ENCODE data around the gene SIGLEC1.
A peak's percentile ranks its signal among the peaks of the same experiment; 100 is the strongest.

The SIGLEC1 gene

DNA sequence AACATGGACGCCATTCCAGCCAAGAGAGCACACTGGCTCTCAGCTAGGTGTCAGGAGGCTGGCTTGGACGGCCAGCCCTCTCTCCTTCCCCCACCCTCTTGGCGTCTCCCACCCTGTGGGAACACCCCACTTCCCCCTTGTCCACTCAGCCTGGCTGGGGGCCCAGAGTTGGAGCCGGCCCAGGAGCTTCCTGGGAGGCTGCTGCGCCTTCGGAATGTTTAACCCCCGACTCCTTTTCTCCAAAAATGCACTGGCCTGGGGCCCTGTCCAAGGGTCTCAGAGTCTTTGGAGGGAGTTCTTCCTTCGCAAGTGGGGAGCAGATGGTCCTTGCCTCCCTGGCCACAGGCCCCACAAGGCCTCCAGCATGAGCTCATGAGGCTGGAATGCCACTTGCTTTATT, 34.7 kb downstream of the SIGLEC1 start:
- no peak for DNase-seq

DNA sequence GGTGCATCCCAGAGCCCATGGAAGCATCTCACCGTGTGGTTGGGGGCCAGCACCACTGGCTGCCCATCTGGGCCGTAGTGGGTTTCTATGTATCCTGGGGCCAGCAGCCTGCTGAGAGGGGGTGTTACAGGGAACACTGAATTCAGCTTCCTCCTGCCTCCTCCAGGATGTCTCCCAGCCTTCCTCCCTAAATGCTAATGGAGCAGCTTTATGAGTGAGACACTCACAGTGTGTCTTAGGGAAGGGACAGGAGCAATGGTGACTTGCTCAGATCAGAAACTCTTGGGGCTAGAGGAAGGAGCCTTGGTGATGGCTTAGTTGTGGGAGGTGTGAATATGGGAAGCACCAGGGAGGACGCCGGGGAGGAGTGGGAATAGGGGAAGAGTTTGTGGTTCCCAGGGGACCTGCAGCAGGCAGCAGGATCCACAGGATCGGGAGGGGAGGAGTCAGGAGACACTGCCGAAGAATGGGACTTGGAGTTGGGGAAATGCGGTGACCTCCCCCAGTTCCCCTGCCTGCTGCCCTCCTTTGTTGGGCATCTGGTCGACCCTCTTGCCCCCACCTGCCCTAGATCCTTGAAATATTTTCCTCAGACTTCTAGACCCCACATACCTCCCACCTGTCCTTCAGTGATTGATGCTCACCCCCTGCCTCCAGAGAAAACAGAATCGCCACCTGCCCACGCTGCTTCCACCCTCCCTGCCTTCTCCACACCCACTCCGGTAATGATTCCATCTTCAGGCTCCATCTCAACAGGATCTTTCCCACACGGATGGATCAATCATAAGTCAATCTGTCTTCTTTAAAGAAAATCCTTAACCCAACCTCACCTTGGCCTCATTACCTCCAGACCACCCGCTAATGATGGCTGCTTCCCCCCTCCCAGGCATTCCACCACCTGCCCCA, 37.2 kb downstream of the SIGLEC1 start:
- no peak for DNase-seq

GRCh38 chr20:3674447-3674846, 38.0 kb downstream of the SIGLEC1 start:
- DNase-seq = no peak

DNA sequence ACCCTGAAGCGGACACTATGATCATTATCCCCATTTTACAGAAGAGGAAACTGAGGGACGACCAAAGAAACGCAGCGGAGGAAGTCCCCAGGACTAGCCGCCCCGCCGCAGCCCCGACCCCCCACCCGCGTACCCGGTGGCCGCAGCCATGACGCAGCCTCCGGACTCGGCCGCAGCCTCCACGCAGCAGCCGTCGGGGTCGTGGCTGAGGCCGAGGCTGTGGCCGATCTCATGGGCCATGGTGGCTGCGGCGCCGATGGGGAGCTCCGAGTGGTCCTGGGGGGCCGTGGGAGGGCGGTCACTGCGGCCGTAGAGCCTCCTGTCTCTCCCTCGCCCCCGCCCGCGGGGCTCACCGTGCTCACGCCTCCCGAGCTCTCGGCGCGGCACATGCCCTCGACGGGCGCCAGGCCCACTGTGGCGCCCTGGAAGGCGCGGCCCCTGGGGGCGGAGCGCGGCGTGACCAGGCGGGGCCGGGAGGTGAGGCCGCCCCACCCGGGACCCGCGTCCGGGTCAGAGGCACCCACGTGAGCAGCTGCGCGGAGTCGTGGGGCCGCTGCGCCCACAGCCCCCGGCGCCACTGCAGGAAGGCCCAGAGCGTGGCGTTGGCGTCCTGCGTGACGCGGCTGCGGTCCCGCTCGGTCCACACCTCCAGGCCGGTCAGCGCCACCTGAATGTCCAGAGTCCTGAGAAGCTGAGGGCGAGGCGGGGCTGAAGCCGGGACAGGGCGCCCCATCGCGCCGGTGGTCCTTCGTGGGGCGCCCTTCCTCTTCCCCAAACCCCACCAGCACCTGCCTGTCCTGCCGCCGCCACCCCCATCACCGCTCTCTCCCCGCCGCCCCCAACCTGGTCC, 39.0 kb downstream of the SIGLEC1 start:
- DNase-seq = no peak

DNA sequence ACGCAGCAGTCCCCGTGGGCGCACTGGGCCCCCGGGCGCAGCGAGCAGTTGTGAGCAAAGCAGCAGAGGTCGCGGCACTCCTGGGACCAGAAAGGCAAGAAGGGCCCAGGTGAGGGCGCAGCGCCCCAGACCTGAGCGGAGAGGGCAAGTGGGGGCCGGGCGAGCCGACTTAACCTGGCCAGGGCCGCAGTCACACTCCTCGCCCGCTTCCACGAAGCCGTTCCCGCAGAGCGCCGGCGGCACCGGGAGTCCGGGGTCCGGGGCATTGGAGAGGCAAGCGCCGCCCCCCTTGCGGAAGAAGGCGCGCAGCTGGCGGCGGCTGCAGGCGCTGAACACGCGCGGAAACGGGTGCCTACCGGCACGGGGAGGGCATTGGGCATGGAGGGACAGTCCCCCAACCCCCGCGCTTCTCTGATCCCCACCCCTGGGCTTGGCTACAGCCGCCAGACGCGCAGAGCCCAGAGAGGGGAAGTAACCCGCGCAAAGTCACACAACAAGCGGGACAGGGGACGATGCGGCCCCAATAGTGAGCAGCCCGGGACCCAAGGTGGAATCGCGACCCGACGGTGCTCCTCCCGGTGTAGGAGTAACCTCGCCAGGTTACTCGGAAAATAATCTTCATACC, 39.7 kb downstream of the SIGLEC1 start:
- DNase-seq = no peak

DNA sequence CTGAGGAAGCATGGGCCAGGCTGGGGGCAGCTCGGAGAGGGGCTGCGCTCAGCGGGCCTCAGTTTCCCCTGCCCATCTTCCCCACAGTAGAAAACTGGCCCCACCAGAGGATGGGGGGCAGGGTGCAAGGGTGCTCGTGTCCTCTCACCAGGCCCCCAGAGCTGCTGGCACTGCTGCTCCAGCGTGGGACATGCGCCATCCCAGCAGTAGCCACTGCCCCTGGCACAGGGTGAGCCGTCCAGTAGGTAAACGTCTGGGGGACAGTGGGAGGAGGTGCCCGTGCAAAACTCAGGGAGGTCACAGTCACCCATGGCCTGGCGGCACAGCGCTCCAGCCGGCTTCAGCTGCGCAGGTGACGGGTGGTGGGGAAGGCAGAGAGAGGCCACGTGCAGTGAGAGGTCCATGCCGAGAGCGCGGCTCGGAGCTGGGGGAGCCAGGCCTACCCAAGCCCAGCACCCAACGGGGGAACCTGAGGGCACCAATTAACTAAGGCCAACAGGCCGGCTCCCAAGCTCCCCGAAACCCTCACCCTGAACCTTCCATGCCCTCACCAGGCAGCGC, 40.3 kb downstream of the SIGLEC1 start:
- no peak for DNase-seq

DNA sequence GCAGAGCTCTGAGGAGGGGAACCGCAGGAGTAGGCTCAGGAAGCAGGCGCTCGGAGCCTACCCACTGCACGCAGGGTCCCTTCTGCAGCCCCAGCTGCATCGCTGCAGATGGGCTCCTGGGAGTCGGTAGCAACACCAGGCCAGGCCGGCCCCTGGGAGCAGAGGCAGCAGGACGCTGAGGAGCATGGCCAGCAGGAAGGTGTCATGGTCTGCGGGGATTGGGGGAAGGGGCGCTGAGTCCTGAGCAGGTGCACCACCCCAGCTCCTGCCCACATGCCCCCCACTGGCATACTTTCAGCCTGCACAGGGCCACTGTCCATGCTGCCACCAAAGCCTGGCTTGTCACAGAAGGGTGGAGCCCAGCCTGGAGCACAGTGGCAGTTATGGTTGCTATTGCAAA, 41.5 kb downstream of the SIGLEC1 start:
- no peak for DNase-seq

DNA sequence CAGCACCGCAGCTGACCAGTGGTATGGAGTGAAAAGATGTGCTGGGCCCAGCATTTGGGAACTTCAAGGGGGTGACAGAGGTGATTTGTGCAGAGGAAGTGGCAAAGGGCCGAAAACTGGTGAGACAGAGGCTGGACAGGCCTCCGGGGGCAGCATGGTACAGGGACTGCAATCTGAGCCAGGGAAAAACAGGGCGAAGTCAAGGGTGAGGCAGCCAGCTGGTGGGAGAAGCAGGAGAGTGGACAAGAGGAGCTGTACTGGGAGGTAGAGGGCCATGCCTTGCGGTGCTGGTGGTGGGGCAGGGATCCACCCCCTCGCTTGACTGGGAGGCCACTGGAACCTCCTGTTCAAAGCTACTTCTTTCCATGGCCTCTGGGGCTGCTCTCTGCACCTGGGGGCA, 41.9 kb downstream of the SIGLEC1 start:
- DNase-seq = peak; percentile 46 to 64

- DNase-seq = no peak
These were observed 42.6 kb downstream of the SIGLEC1 start for GRCh38 chr20:3669710-3670367.

DNA sequence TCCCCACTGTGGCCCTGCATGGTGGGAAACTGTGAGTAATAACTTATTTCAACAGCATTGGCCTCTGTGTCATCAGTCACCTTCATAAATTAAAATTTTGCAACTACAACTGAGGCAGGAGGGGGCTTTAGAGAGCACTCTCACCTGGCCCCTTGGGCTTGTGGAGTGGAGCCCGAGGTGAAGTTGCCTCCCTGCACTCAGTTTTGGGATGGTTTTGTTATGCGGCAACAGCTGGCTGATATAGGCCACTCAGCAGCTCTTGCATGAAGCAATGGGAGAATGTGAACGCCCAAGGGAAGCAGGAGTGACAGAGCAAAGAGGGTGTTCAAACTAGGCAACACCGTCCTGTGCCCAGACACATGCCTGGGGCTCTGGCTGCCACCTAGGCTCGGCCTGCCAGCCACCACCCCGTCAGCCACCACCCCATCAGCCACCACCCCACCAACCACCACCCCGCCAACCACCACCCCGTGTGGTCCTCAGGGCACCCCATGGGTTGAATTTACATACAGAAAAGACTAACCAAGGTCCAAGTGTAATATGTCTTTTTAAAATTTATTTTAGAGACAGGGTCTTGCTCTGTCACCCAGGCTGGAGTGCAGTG, 44.9 kb downstream of the SIGLEC1 start:
- DNase-seq = no peak

- DNase-seq = no peak
These were observed 48.5 kb downstream of the SIGLEC1 start for GRCh38 chr20:3663858-3664257.

GRCh38 chr20:3663031-3663701, 49.2 kb downstream of the SIGLEC1 start, which contains the start of gene GFRA4:
Gene GFRA4, minus strand, starts transcription at chr20:3663399. Its CDS starts 0 bp downstream, at chr20:3663399.
- no peak for DNase-seq

Data from SHP77 (cell line).